NB4 (cell line): Measurements from ENCODE around the gene OR4E2.
"Not testable (repeated sequence)": the region's sequence is repeated elsewhere in the genome, so short reads cannot be mapped to it uniquely, and the experiment has no call there.

Experiments used
- DNase-seq: peaks from one replicate; pipeline ENCODE4 v3.0.0; 2010; ENCODE audit warnings: low read depth
- H3K4me3 ChIP-seq: one replicate; pipeline ENCODE4 v1.5.1; 2011; ENCODE audit warnings: mild to moderate bottlenecking, low read depth, low read length, moderate library complexity
- CTCF ChIP-seq: IDR thresholded peaks from one replicate; pipeline ENCODE4 v1.5.1; 2012; ENCODE audit warnings: low read depth, low read length
- MAX ChIP-seq: IDR thresholded peaks from 2 replicates; pipeline ENCODE4 v1.6.1; 2011; ENCODE audit warnings: low read depth, low read length
- MYC ChIP-seq: IDR thresholded peaks from 2 replicates; pipeline ENCODE4 v1.6.1; 2011; ENCODE audit warnings: low read depth, low read length
- POLR2A ChIP-seq: IDR thresholded peaks from 2 replicates; pipeline ENCODE4 v1.6.1; 2011; ENCODE audit warnings: mild to moderate bottlenecking; ENCODE audit not compliant: insufficient read length; ENCODE audit errors: extremely low read depth

The OR4E2 gene

GRCh38 chr14:21672116-21672515 is 18.5 kb downstream of the OR4E2 start:
- no peak overlapping the region for H3K4me3 ChIP-seq
- TF ChIP-seq POLR2A (no peak), MAX (no peak), MYC (no peak), CTCF (no peak)
- DNase-seq: no peak

- no peak for DNase-seq
- TF ChIP-seq MAX (no peak), POLR2A (no peak), CTCF (no peak), MYC (no peak)
- no peak within 1 kb of the TSS for H3K4me3 ChIP-seq
These were observed 20.1 kb downstream of the OR4E2 start, which contains the start of gene OR4E1 for GRCh38 chr14:21673718-21674117. Gene OR4E1 (minus strand): TSS chr14:21673818. CDS start chr14:21670935, 2,883 bp downstream.

GRCh38 chr14:21675566-21675965 is 21.9 kb downstream of the OR4E2 start:
- H3K4me3 ChIP-seq: no peak overlapping the region
- no peak for DNase-seq
- TF ChIP-seq POLR2A (no peak), MAX (no peak), CTCF (no peak), MYC (no peak)

- H3K4me3 ChIP-seq: no peak overlapping the region
- no peak for DNase-seq
- no peak for TF ChIP-seq MAX
- TF ChIP-seq MYC: no peak
- no peak for TF ChIP-seq POLR2A
- TF ChIP-seq CTCF: no peak
These were observed 26.4 kb downstream of the OR4E2 start for GRCh38 chr14:21680072-21680471.

- no peak overlapping the region for H3K4me3 ChIP-seq
- no peak for DNase-seq
- TF ChIP-seq POLR2A (no peak), CTCF (no peak), MAX (no peak), MYC (no peak)
These were observed 32.8 kb downstream of the OR4E2 start for GRCh38 chr14:21686468-21686867.

GRCh38 chr14:21694425-21694824 is 40.8 kb downstream of the OR4E2 start:
- H3K4me3 ChIP-seq: no peak overlapping the region
- DNase-seq: no peak
- no peak for TF ChIP-seq CTCF
- TF ChIP-seq MAX: no peak
- no peak for TF ChIP-seq MYC
- TF ChIP-seq POLR2A: no peak

GRCh38 chr14:21697662-21698061 is 44.0 kb downstream of the OR4E2 start:
- not testable (repeated sequence) for DNase-seq, H3K4me3 ChIP-seq

GRCh38 chr14:21698538-21698937 is 44.9 kb downstream of the OR4E2 start:
- H3K4me3 ChIP-seq, DNase-seq: not testable (repeated sequence)
